Body of pancreas (tissue), 4 donors: Measurements from ENCODE around the gene RFESD.

Experiments used
- POLR2A ChIP-seq, 3 donors: fragments of 450-650 bp; IDR thresholded peaks; one replicate each; pipeline ENCODE4 v1.6.1; 2016; ENCODE audit warnings: antibody characterized with exemption in 3 of 3, mild to moderate bottlenecking in 2 of 3
- TF ChIP-seq, protein P1 (sequence below), 7 experiments: fragments of 450-650 bp in 4 of 7; fragments of 200-600 bp in 3 of 7; sonication (generic) in 3 of 7; IDR thresholded peaks; one replicate each; pipeline ENCODE4 v1.5.1; 2016 to 2019; ENCODE audit warnings: antibody characterized with exemption in 7 of 7

DNA sequence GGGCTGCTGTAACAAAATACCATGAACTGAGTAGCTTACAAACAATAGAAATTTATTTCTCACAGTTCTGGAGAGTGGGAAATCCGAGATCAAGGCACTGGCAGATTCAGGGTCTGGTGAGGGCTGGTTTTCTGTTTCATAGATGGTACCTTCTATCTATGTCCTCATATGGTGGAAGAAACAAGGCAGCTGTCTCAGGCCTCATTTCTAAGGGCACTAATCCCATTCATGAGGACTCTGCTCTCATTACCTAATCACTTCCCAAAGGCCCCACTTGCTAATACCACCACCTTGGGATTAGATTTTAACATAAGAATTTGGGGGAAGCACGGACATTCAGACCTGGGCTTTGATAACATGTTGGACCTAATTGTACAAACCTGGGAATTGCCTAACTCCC lies 13.5 kb downstream of the RFESD start:
- TF ChIP-seq, protein P1, sequence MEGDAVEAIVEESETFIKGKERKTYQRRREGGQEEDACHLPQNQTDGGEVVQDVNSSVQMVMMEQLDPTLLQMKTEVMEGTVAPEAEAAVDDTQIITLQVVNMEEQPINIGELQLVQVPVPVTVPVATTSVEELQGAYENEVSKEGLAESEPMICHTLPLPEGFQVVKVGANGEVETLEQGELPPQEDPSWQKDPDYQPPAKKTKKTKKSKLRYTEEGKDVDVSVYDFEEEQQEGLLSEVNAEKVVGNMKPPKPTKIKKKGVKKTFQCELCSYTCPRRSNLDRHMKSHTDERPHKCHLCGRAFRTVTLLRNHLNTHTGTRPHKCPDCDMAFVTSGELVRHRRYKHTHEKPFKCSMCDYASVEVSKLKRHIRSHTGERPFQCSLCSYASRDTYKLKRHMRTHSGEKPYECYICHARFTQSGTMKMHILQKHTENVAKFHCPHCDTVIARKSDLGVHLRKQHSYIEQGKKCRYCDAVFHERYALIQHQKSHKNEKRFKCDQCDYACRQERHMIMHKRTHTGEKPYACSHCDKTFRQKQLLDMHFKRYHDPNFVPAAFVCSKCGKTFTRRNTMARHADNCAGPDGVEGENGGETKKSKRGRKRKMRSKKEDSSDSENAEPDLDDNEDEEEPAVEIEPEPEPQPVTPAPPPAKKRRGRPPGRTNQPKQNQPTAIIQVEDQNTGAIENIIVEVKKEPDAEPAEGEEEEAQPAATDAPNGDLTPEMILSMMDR (IDR thresholded peaks at IDR 0.05), result no peak
- no peak for TF ChIP-seq POLR2A (IDR thresholded peaks at IDR 0.05)
